GM19455 (cell line): Measurements from ENCODE around the gene TNPO2.
"Not testable (repeated sequence)": the region's sequence is repeated elsewhere in the genome, so short reads cannot be mapped to it uniquely, and the experiment has no call there.

Experiments
- ATAC-seq: cut with Tn5 transposase; IDR thresholded peaks from one replicate; pipeline ENCODE4 v1.9.1; 2021; ENCODE audit not compliant: unreplicated experiment

Gene TNPO2

DNA sequence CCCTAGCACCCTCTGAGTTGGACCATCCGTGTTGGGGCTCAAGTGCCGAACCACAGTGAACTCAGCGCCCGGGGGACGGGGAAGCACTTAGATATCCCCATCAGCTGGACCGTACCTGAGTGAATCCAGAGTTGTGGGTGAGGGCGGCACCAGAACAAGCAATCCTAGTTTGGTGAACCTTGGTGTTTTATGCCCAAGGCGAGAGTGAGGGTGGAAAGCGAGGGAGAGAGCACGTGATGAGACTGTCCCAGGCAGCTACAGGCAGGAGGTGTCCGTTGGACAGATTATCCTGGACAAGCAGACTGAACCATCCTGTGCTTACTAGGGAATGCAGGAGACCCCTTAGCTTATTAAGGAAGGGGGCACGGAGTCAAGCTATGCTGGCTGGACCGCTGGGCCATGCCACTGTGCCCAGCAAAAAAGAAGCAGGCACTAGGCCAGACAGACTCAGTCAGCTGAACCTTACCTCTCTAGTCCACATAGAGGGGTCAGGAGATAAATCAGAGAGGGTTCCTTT is 14.2 kb upstream of the TNPO2 start:
- ATAC-seq = no peak

GRCh38 chr19:12736995-12737834 is 13.5 kb upstream of the TNPO2 start, which contains the start of gene GET3:
GET3 (plus strand) TSS chr19:12737497; CDS start chr19:12737506, 9 bp downstream.
- peak; percentile 58 for ATAC-seq

GRCh38 chr19:12733369-12734214 is 9.9 kb upstream of the TNPO2 start:
- no peak for ATAC-seq

DNA sequence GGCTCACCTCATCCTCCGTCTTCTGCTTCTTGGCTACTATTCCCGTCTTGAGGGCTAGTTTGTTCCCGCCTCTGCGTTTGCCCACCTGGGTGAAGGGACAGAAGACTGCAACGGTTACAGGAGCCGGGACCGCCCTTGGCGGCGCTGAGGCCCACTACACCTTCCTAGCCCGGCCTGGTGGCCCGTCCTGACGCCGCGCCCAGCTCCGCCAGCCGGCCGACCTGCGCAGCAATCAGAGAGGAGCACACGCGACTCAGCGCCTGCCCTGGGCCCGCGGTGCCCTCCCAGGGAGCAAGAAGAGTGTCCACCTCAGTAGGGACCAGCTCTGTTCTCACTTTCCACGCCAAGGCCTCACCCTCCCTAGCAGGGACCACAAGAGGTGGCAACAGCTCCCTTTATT is 7.6 kb upstream of the TNPO2 start:
- ATAC-seq = no peak

DNA sequence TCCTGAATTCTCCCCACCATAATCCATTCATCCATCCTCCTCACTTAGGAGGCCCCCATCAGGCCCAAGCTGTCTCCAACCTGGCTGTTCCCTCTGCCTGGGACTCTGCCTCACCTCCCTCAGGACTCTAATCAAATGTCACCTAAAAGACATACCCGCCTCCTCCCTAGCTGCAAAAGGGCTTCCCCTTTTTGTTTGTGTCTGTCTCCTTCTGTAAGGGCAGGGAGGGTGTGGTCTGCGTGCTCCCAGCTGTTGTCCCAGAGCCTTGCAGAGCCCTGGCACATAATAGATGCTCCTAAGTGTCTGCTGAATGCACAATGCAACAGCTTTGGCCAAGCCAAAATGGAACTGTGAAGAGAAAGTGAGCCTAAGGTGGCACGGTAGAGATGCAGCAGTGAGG is 6.3 kb upstream of the TNPO2 start:
- ATAC-seq = no peak

GRCh38 chr19:12727745-12728433 is 4.2 kb upstream of the TNPO2 start:
- no peak for ATAC-seq

- no peak for ATAC-seq
Measured at GRCh38 chr19:12726988-12727316, 3.2 kb upstream of the TNPO2 start.

DNA sequence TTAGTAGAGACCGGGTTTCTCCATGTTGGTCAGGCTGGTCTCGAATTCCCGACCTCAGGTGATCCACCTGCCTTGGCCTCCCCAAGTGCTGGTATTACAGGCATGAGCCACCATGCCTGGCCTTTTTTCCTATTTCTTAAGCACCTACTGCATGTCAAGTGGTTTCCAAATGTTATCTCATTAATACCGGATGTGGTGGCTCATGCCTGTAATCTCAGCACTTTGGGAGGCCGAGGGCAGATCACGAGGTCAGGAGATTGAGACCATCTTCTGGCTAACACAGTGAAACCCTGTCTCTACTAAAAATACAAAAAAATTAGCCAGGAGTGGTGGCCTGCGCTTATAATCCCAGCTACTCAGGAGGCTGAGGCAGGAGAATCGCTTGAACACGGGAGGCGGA is 1.9 kb upstream of the TNPO2 start:
- ATAC-seq = not testable (repeated sequence)

GRCh38 chr19:12723381-12723640 is 421 bp downstream of the TNPO2 start:
- no peak for ATAC-seq

GRCh38 chr19:12722566-12723380 is 959 bp downstream of the TNPO2 start:
- ATAC-seq = peak; percentile 60

- no peak for ATAC-seq
Measured at GRCh38 chr19:12721656-12722565, 1.8 kb downstream of the TNPO2 start.

GRCh38 chr19:12720851-12721655 is 2.7 kb downstream of the TNPO2 start:
- no peak for ATAC-seq

DNA sequence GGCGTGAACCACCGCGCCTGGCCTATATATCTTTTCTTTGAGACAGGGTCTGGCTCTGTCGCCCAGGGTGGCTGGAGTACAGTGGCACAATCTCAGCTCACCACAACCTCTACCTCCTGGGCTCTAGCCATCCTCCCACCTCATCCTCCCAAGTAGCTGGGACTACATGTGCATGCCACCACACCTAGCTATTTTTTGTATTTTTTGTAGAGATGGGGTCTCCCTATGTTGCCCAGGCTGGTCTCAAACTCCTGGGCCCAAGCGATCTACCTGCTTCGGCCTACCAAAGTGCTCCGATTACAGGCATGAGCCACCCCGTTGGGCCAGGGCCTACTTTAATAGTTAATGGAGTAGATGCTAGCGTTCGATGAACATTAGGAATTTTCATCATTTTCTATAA is 3.4 kb downstream of the TNPO2 start:
- ATAC-seq = no peak

- ATAC-seq = no peak
Measured at GRCh38 chr19:12715929-12716328, 7.8 kb downstream of the TNPO2 start.

DNA sequence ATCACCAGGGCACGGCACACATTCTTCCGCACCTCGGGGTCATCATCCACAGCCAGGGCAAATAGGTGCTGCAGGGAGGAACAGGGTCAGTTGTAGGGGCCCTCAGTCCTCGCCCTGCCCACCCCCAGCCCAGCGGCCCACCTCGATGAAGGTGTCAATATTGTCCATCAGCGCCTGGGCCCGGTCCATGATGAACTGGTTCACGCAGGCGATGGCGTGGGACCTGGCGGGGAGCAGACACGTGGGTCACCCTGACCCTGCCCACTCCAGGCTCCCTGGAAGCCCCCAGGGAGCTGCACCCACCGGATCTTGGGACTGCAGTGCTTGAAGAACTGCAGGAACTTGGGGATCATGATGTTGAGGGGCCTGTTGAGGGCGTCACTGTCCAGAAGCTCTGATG is 8.6 kb downstream of the TNPO2 start:
- ATAC-seq = no peak

GRCh38 chr19:12713304-12713703 is 10.4 kb downstream of the TNPO2 start:
- not testable (repeated sequence) for ATAC-seq

DNA sequence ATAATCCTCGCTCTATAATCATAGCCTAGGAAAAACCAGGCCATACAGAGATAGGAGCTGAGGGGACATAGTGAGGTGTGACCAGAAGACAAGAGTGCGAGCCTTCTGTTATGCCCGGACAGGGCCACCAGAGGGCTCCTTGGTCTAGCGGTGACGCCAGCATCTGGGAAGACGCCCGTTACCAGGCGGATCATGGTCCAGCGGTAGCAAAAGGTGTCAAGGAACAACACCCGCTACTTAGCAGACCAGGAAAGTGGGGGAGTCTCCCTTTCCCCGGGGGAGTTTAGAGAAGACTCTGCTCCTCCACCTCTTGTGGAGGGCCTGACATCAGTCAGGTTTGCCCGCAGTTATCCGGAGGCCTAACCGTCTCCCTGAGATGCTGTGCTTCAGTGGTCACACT is 11.7 kb downstream of the TNPO2 start:
- ATAC-seq = not testable (repeated sequence)

- no peak for ATAC-seq
Measured at GRCh38 chr19:12711187-12711586, 12.5 kb downstream of the TNPO2 start.

GRCh38 chr19:12708641-12709040 is 15.1 kb downstream of the TNPO2 start:
- ATAC-seq = no peak
